ENCODE data around the gene AP2A2.

DNA sequence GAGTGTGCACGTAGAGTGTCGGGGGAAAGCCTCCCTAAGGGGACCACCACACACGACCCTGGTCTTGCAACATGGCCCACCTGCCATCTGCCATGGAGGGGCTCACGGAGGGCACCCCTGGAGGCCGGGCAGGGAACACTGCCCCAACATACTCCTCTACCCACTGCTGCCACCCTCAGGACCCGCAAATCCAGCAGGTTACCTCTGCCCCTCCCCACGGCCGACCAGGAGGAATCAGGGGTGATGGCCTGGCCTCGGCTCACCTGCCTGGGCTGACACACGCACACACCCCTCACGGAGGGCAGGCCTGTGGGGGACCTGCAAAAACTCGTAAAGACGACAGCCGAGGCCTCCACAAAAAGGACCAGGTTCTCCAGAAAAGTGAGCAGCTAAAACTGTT, 45.2 kb upstream of the AP2A2 start:
- TF ChIP-seq, protein P1, sequence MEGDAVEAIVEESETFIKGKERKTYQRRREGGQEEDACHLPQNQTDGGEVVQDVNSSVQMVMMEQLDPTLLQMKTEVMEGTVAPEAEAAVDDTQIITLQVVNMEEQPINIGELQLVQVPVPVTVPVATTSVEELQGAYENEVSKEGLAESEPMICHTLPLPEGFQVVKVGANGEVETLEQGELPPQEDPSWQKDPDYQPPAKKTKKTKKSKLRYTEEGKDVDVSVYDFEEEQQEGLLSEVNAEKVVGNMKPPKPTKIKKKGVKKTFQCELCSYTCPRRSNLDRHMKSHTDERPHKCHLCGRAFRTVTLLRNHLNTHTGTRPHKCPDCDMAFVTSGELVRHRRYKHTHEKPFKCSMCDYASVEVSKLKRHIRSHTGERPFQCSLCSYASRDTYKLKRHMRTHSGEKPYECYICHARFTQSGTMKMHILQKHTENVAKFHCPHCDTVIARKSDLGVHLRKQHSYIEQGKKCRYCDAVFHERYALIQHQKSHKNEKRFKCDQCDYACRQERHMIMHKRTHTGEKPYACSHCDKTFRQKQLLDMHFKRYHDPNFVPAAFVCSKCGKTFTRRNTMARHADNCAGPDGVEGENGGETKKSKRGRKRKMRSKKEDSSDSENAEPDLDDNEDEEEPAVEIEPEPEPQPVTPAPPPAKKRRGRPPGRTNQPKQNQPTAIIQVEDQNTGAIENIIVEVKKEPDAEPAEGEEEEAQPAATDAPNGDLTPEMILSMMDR (conservative IDR thresholded peaks at IDR 0.05; ENCODE audit: low read length), result no peak; the same call in 1 of the 2 replicates
- no peak for TF ChIP-seq EZH2phosphoT487 (IDR thresholded peaks at IDR 0.05; ENCODE audit: borderline replicate concordance)

Data from Loucy (cell line).